Kidney epithelial cell (primary cell): ENCODE results near the gene NGF. TPM values are rescaled to one million over a fixed set of nuclear protein-coding genes. Genes with fewer than 3 reads are reported as not detected.

ENCODE experiments used
- DNase-seq: peaks from one replicate; pipeline ENCODE4 v3.0.0-alpha.2; 2010; ENCODE audit warnings: low read depth
- H3K27me3 ChIP-seq: 2 replicates; pipeline ENCODE4 v1.6.0; 2011; ENCODE audit warnings: low read length; ENCODE audit not compliant: control insufficient read depth, insufficient read depth
- H3K36me3 ChIP-seq: 2 replicates; pipeline ENCODE4 v1.5.1; 2011; ENCODE audit warnings: low read length; ENCODE audit not compliant: control insufficient read depth, insufficient read depth
- H3K4me3 ChIP-seq: 2 replicates; pipeline ENCODE4 v1.5.1; 2011; ENCODE audit warnings: low read depth, mild to moderate bottlenecking, control low read depth, low read length
- total RNA-seq: library from RNA; depleted of rRNA; stranded (reverse); fragments of >200 nt; gene quantifications from 2 replicates; pipeline ENCODE4 v1.2.3, GENCODE V29; 2015
- TF ChIP-seq, protein P1 (sequence below): IDR thresholded peaks from 2 replicates; pipeline ENCODE4 v1.5.1; 2011; ENCODE audit warnings: mild to moderate bottlenecking, moderate library complexity, low read length, control low read depth, inconsistent platforms; ENCODE audit not compliant: insufficient read depth, poor library complexity, severe bottlenecking

NGF gene
- total RNA-seq, 1 donor from 2014 or later = 2.9 TPM

DNA sequence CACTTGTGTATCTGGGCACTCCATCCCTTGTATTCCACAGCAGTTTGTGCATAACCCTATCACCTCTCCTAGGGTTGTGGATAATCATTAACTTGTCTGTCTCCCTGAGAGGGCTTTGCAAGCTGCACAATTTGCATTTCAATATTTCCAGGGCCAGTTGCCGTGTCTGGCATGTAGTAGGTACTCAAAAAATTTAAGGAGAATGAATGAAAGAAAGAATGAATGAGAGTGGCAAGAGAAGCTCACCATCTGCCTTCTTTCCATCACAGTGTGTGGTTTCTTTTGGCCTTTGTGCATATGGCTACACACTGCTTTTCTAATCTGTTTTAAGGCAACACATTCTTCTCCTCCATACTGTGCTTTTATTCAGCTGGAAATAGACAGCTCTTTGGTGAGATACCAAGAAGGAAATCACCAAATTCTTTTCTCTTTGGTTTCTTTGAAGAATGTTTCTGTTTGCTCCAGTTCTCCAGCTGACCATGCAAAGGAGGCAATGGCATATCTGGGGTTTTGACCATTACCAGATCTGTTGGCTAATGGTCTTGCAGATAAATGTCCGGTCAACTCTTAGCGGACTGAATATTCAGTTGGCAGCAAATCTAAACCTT lies 49.4 kb downstream of the NGF start:
- no peak for DNase-seq
- TF ChIP-seq, protein P1, sequence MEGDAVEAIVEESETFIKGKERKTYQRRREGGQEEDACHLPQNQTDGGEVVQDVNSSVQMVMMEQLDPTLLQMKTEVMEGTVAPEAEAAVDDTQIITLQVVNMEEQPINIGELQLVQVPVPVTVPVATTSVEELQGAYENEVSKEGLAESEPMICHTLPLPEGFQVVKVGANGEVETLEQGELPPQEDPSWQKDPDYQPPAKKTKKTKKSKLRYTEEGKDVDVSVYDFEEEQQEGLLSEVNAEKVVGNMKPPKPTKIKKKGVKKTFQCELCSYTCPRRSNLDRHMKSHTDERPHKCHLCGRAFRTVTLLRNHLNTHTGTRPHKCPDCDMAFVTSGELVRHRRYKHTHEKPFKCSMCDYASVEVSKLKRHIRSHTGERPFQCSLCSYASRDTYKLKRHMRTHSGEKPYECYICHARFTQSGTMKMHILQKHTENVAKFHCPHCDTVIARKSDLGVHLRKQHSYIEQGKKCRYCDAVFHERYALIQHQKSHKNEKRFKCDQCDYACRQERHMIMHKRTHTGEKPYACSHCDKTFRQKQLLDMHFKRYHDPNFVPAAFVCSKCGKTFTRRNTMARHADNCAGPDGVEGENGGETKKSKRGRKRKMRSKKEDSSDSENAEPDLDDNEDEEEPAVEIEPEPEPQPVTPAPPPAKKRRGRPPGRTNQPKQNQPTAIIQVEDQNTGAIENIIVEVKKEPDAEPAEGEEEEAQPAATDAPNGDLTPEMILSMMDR = no peak
- H3K36me3 ChIP-seq = no peaks in the 10 kb centered on the region
- no peaks in the 10 kb centered on the region for H3K27me3 ChIP-seq
- no peak overlapping the region for H3K4me3 ChIP-seq

DNA sequence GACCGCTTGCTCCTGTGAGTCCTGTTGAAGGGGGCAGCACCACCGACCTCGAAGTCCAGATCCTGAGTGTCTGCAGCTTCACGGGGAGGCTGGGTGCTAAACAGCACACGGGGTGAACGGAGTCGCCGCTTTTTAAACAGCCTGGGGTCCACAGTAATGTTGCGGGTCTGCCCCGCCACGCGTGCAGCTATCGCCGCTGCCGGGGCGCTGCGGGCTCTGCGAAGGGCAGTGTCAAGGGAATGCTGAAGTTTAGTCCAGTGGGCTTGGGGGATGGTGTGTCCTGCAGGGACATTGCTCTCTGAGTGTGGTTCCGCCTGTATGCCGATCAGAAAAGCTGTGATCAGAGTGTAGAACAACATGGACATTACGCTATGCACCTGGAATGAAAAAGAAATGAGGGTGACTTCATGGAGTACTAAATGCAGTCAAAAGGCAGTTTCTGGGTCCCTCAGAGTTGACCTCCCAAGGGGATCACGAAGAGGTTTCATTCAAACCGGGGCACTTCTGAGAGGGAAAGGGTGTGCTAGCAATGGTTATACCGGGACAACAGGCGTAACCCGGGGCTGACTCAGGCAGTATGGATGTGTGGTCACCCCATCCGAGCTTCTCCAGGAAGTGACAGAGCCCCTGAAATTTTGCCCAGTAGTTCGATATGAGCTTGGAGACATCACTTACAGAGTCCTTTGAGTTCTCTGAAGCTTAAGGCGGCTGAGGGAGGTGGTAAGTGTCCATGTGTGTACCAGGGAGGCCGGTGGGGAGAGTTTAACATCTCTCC lies 51.4 kb downstream of the NGF start:
- Histone ChIP-seq H3K36me3 (no peaks in the 10 kb centered on the region), H3K4me3 (no peak overlapping the region), H3K27me3 (no peaks in the 10 kb centered on the region)
- TF ChIP-seq, protein P1 = no peak
- DNase-seq = no peak

DNA sequence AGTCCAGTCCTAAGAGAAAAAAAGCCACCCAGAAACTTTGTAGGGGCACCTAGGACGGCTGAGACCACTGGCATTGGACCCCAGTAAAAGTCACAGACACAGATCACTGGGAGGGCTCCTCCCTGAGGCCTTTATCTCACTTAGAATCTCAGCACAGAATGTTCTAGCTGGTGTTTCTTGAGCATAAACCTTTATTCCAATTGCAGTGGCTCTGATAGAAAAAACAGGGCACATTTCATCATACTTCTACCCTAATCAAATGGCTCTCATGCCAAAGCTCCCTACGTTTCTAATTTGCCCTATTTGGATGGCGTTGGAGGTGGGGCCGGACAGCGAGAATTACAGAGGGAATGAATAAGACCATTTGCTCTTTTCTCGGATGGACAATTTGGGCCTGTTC lies 53.8 kb downstream of the NGF start:
- TF ChIP-seq, protein P1 = no peak
- DNase-seq = no peak
- no peaks in the 10 kb centered on the region for H3K27me3 ChIP-seq
- no peak overlapping the region for H3K4me3 ChIP-seq
- no peaks in the 10 kb centered on the region for H3K36me3 ChIP-seq

DNA sequence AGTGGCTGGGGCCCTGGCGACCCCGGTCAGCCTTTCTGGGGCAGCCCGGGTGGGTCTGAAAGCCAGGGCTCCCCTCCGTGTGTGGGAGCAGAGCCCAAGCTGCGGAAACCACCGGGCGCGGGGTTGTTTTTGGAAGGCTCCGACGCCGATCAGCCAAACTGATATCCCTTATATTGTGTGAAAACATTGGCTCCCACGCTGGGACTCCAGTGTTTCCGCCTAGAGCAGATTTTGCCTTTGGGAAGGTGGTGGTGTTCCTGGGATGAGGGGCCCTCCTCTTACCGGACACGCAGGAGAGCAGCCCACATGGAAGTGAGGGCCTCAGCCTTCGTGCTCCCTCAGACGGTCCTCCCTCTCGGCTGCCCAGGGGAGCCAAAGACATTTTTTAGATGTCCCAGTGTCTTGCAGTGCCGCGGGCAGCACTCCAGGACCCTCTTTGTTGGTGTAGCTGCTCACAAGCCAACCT lies 54.3 kb downstream of the NGF start:
- TF ChIP-seq, protein P1 = no peak
- H3K27me3 ChIP-seq = no peaks in the 10 kb centered on the region
- H3K4me3 ChIP-seq = no peak overlapping the region
- H3K36me3 ChIP-seq = no peaks in the 10 kb centered on the region
- DNase-seq = no peak

DNA sequence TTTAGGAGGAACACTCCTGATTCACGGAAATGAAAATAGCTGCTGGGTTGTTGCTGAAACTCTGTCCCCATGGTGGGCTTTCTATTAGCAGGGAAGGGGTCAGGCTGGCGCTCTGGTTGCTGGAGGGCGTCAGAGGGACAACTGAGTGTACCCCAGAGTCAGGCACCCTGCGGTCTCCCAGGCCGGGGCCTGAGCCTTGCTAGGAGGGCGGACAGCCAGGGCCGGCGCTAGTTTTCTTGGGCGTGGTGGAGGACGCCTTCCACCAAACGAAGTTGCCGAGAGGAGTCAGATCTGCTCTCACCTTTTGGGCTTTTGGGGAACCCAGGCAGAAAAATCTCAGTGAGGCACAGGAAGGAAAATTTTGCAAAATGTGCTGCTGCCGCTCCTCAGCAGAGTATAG lies 54.8 kb downstream of the NGF start:
- Histone ChIP-seq H3K4me3 (no peak overlapping the region), H3K27me3 (no peaks in the 10 kb centered on the region), H3K36me3 (no peaks in the 10 kb centered on the region)
- TF ChIP-seq, protein P1 = no peak
- DNase-seq = no peak

DNA sequence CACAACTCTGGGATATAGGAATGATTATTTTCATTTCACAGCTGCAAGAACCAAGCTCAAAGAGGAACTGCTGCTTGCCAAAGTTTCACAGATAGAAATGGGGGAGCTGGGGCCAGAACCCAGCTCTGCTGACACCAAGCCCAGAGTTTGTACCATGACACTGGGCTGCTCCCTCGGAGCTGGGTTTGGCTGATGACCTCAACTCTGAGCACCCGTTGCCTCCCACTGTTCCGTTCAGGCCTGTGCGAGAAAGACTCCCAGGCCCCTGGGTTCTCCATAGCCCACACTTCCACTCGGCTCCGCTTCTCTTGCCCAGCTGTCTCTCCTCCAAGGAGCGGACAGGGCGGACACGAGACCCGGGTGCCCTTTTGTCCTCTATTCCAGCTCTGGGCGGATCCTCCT lies 55.2 kb downstream of the NGF start:
- Histone ChIP-seq H3K4me3 (no peak overlapping the region), H3K36me3 (no peaks in the 10 kb centered on the region), H3K27me3 (no peaks in the 10 kb centered on the region)
- TF ChIP-seq, protein P1 = no peak
- no peak for DNase-seq
